NCI-H2081 (cell line): ENCODE data around the gene TBC1D9B.
"Not testable (repeated sequence)": the region's sequence is repeated elsewhere in the genome, so short reads cannot be mapped to it uniquely, and the experiment has no call there.

Experiments
- DNase-seq, 2 experiments: peaks; one replicate each; lab custom pipeline; 2025; lab: John Stamatoyannopoulos, UW

TBC1D9B gene

GRCh38 chr5:179837076-179838011 lies 70.4 kb downstream of the TBC1D9B start:
- DNase-seq = no peak

GRCh38 chr5:179836225-179837019 lies 71.3 kb downstream of the TBC1D9B start:
- DNase-seq = no peak

- not testable (repeated sequence) for DNase-seq
Observed at GRCh38 chr5:179834871-179835270, 72.8 kb downstream of the TBC1D9B start.

- no peak for DNase-seq
Observed at GRCh38 chr5:179834120-179834519, 73.6 kb downstream of the TBC1D9B start.

- no peak for DNase-seq
Observed at GRCh38 chr5:179833709-179834070, 74.0 kb downstream of the TBC1D9B start.

- DNase-seq = no peak
Observed at GRCh38 chr5:179833056-179833708, 74.5 kb downstream of the TBC1D9B start.

GRCh38 chr5:179832039-179832745 lies 75.5 kb downstream of the TBC1D9B start:
- DNase-seq = no peak

GRCh38 chr5:179830818-179831468 lies 76.8 kb downstream of the TBC1D9B start:
- no peak for DNase-seq

- no peak for DNase-seq
Observed at GRCh38 chr5:179829732-179830435, 77.8 kb downstream of the TBC1D9B start.

GRCh38 chr5:179828756-179829421 lies 78.8 kb downstream of the TBC1D9B start:
- no peak for DNase-seq

- no peak for DNase-seq
Observed at GRCh38 chr5:179827680-179828079, 80.0 kb downstream of the TBC1D9B start.

- DNase-seq = no peak
Observed at GRCh38 chr5:179825655-179826182, 82.0 kb downstream of the TBC1D9B start.

- DNase-seq = no peak
Observed at GRCh38 chr5:179824745-179825112, 83.0 kb downstream of the TBC1D9B start.

GRCh38 chr5:179823937-179824744 lies 83.6 kb downstream of the TBC1D9B start:
- DNase-seq = no peak

GRCh38 chr5:179822444-179822990 lies 85.2 kb downstream of the TBC1D9B start:
- DNase-seq = no peak

GRCh38 chr5:179822059-179822432 lies 85.7 kb downstream of the TBC1D9B start:
- no peak for DNase-seq

- peak; percentile 76 to 81 for DNase-seq
Observed at GRCh38 chr5:179821298-179822058, 86.2 kb downstream of the TBC1D9B start.
